Coronary artery (tissue), 2 donors: ENCODE data around the gene SMARCA5.

ENCODE experiments used
- DNase-seq: peaks from one replicate; pipeline ENCODE4 v3.0.0-alpha.2; 2017; ENCODE audit warnings: low spot score
- H3K27ac ChIP-seq, 2 donors: fragments of 200-600 bp; sonication (generic); one replicate each; pipeline ENCODE4 v1.5.1; 2016 to 2019
- H3K4me3 ChIP-seq: fragments of 200-600 bp; sonication (generic); 2 replicates; pipeline ENCODE4 v1.5.1; 2016; ENCODE audit warnings: mild to moderate bottlenecking, moderate library complexity
- CTCF ChIP-seq: fragments of 200-600 bp; sonication (generic); IDR thresholded peaks from one replicate; pipeline ENCODE4 v1.5.1; 2019; ENCODE audit warnings: antibody characterized with exemption

The SMARCA5 gene

GRCh38 chr4:143513314-143514168 lies at the start of gene SMARCA5:
Gene SMARCA5, plus strand, starts transcription at chr4:143513702. Its CDS starts 223 bp downstream, at chr4:143513925.
- Histone ChIP-seq H3K4me3 (peak within 1 kb of the TSS; percentile 99), H3K27ac (peak within 1 kb of the TSS; percentile 96 to 99)
- peak; percentile 98 for DNase-seq
- TF ChIP-seq CTCF = no peak

DNA sequence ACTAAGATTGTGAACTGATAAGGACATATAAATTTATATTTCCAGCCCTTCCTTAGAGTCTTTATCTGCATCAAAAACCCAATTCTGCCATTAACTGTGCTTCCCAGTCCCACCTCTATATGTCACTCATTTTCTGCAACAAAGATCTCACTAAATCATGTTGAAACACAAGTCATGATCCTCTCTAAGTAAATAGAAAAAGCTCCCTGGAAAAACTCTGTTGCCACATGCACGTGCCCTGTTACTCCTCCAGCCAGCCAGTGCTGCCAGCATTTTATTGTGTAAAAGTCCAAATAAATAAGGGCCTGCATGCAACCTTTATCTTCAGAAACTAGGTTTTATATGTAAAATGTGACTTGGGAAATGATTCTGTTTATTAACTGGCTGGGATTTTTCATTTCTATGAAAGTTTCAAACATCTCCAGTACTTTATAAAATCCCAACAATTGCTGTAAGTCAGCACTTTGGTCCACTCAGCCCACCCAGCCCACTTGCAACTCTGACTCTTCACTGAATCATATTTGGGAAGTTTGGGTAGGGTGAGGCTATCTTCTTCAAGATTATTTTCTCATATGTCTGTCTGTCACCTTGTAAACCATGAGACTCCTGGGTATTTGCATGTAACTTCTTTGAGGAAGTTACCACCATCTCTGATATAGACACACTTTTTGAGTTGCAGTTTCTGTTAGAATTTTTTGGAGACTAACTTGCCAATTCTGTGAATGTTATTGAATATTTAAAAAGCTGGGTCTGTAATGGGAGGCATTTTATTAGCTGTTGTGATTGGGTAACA lies 40.0 kb upstream of the SMARCA5 start:
- Histone ChIP-seq H3K4me3 (no peak overlapping the region), H3K27ac (no peak overlapping the region)
- no peak for TF ChIP-seq CTCF
- DNase-seq = no peak

- TF ChIP-seq CTCF = no peak
- Histone ChIP-seq H3K4me3 (no peak overlapping the region), H3K27ac (no peak overlapping the region)
- no peak for DNase-seq
Measured at GRCh38 chr4:143477487-143477886, 36.0 kb upstream of the SMARCA5 start.

- H3K4me3 ChIP-seq = no peak overlapping the region
- DNase-seq = no peak
- no peak overlapping the region for H3K27ac ChIP-seq
- TF ChIP-seq CTCF = no peak
Measured at GRCh38 chr4:143481361-143481760, 32.1 kb upstream of the SMARCA5 start.

DNA sequence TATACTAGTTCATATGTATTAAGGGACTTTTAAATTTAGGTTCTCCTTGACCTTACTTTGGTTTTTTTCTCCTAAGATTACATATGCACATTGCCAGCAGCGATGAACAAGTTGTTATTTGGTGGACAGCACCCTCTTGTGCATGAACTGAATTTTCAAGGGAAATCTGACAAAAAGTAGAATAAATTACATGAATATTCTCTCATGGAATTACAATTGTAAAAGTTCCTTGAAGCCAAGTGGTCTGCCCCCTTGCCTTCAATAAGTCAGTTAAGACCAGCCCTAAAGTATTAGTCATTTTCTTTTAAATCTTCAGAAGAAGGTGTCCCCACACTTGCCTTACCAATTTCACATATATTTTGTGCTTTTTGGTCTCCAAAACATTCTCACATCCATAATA lies 30.7 kb upstream of the SMARCA5 start:
- no peak overlapping the region for H3K4me3 ChIP-seq
- H3K27ac ChIP-seq = no peak overlapping the region
- peak; percentile 44 for TF ChIP-seq CTCF
- no peak for DNase-seq

DNA sequence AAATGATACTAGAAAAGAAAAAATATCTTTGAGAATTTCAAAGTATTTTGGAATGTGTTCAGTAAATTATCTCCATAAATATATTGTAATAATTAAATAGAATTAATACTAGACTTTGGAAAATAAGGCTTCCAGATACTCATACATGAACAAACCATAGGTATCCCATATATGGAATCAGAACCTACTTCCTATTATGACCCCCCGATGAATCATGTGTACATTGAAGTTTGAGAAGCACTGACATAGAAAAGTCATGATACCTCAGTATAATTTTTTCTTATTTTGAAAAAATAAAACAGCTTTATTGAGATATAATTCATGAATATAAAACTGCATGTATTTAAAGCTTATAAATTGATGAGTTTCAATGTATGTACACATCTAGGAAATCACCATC lies 27.2 kb upstream of the SMARCA5 start:
- Histone ChIP-seq H3K4me3 (no peak overlapping the region), H3K27ac (no peak overlapping the region)
- no peak for DNase-seq
- TF ChIP-seq CTCF = no peak
